IMR-90 (cell line): ENCODE data around the gene FAM163B. TPM values are rescaled to one million over a fixed set of nuclear protein-coding genes. Genes with fewer than 3 reads are reported as not detected.

ENCODE experiments used
- ATAC-seq: fragments of 200-7000 bp; cut with Tn5 transposase; 2 replicates; pipeline ENCODE4 v1.9.1; 2020; ENCODE audit warnings: low read depth, mild to moderate bottlenecking, moderate library complexity
- BruUV-seq: library from RNA; stranded (reverse); fragments of 400-500 nt; replicated peaks from 2 replicates; lab custom pipeline; 2021; lab: Mats Ljungman, UMichigan
- CTCF ChIA-PET: fragments of 300-600 bp; formaldehyde crosslinking; extraction: SDS; loops from one replicate; lab custom pipeline; 2021; ENCODE audit warnings: antibody characterized with exemption; lab: Yijun Ruan, JAX
- POLR2A ChIA-PET: fragments of 300-600 bp; sonication (Branson Sonifier 250); formaldehyde crosslinking; loops from one replicate; lab custom pipeline; 2022; ENCODE audit warnings: antibody characterized with exemption; ENCODE audit not compliant: unreplicated experiment; lab: Charles Lee
- DNase-seq: peaks from one replicate; pipeline ENCODE4 v3.0.0; 2013
- H2AFZ ChIP-seq: replicated peaks from 2 replicates; pipeline ENCODE3; 2013; ENCODE audit warnings: low read length, mild to moderate bottlenecking; ENCODE audit not compliant: poor library complexity
- H2AK5ac ChIP-seq: 2 replicates; pipeline ENCODE4 v1.6.1; 2013; ENCODE audit warnings: low read depth, low read length, inconsistent platforms
- H2AK9ac ChIP-seq: replicated peaks from 2 replicates; pipeline ENCODE3; 2013; ENCODE audit warnings: mild to moderate bottlenecking, low read depth, low read length, moderate library complexity; ENCODE audit not compliant: poor library complexity
- H2BK120ac ChIP-seq: 2 replicates; pipeline ENCODE4 v1.6.1; 2013; ENCODE audit warnings: low read depth, low read length, inconsistent platforms
- H2BK15ac ChIP-seq: 3 replicates; pipeline ENCODE4 v1.6.1; 2013; ENCODE audit warnings: low read depth, low read length, inconsistent platforms
- H2BK20ac ChIP-seq: 2 replicates; pipeline ENCODE4 v1.6.1; 2013; ENCODE audit warnings: low read depth, mild to moderate bottlenecking, inconsistent platforms, low read length, moderate library complexity
- H2BK5ac ChIP-seq: 2 replicates; pipeline ENCODE4 v1.6.1; 2013; ENCODE audit warnings: mild to moderate bottlenecking, low read depth, low read length, inconsistent platforms; ENCODE audit not compliant: poor library complexity, severe bottlenecking
- H3K14ac ChIP-seq: replicated peaks from 2 replicates; pipeline ENCODE4 v1.6.1; 2013; ENCODE audit warnings: low read depth, low read length, inconsistent platforms
- H3K18ac ChIP-seq: 2 replicates; pipeline ENCODE4 v1.6.1; 2013; ENCODE audit warnings: low read depth, low read length, control low read depth
- H3K23ac ChIP-seq: 2 replicates; pipeline ENCODE4 v1.6.1; 2013; ENCODE audit warnings: low read depth, low read length, inconsistent platforms
- H3K27ac ChIP-seq: 2 replicates; pipeline ENCODE4 v1.5.1; 2013; ENCODE audit warnings: mild to moderate bottlenecking, control low read depth, low read length; ENCODE audit not compliant: insufficient read depth
- H3K27me3 ChIP-seq: 2 replicates; pipeline ENCODE4 v1.6.1; 2013; ENCODE audit warnings: low read length; ENCODE audit not compliant: control insufficient read depth, insufficient read depth
- H3K36me3 ChIP-seq: 2 replicates; pipeline ENCODE4 v1.6.1; 2013; ENCODE audit warnings: low read length, mixed read lengths; ENCODE audit not compliant: control insufficient read depth, insufficient read depth
- H3K4ac ChIP-seq: 2 replicates; pipeline ENCODE4 v1.6.1; 2013; ENCODE audit warnings: low read depth, low read length, inconsistent platforms
- H3K4me1 ChIP-seq: 2 replicates; pipeline ENCODE4 v1.6.1; 2013; ENCODE audit warnings: low read length, mixed read lengths; ENCODE audit not compliant: control insufficient read depth, insufficient read depth
- H3K4me2 ChIP-seq: 2 replicates; pipeline ENCODE4 v1.6.1; 2013; ENCODE audit warnings: low read depth, mild to moderate bottlenecking, control low read depth, low read length, moderate library complexity
- H3K4me3 ChIP-seq: 2 replicates; pipeline ENCODE4 v1.5.1; 2013; ENCODE audit warnings: low read depth, mild to moderate bottlenecking, control low read depth, low read length, moderate library complexity; ENCODE audit not compliant: insufficient read depth
- H3K56ac ChIP-seq: 2 replicates; pipeline ENCODE4 v1.6.1; 2013; ENCODE audit warnings: low read length, inconsistent platforms; ENCODE audit not compliant: insufficient read depth; ENCODE audit errors: extremely low read depth
- H3K79me1 ChIP-seq, 2 experiments: 2 replicates each; pipeline ENCODE4 v1.6.1; 2013; ENCODE audit warnings: low read length in 2 of 2, inconsistent platforms in 1 of 2, low read depth in 1 of 2
- H3K9ac ChIP-seq: 2 replicates; pipeline ENCODE4 v1.6.1; 2013; ENCODE audit warnings: low read depth, low read length, control low read depth
- H3K9me1 ChIP-seq: 2 replicates; pipeline ENCODE4 v1.6.1; 2013; ENCODE audit warnings: low read length, inconsistent platforms; ENCODE audit not compliant: insufficient read depth
- H3K9me3 ChIP-seq: 2 replicates; pipeline ENCODE4 v1.6.1; 2013; ENCODE audit warnings: low read length; ENCODE audit not compliant: control insufficient read depth, insufficient read depth
- H4K20me1 ChIP-seq: 2 replicates; pipeline ENCODE4 v1.6.1; 2013; ENCODE audit warnings: low read length, inconsistent platforms; ENCODE audit not compliant: insufficient read depth
- H4K5ac ChIP-seq: 2 replicates; pipeline ENCODE4 v1.6.1; 2013; ENCODE audit warnings: mild to moderate bottlenecking, low read depth, low read length, control low read depth
- H4K8ac ChIP-seq, 2 experiments: 2 replicates each; pipeline ENCODE4 v1.6.1; 2013; ENCODE audit warnings: low read depth in 2 of 2, low read length in 2 of 2, control low read depth in 1 of 2, inconsistent platforms in 1 of 2
- H4K91ac ChIP-seq: 2 replicates; pipeline ENCODE4 v1.6.1; 2013; ENCODE audit warnings: low read depth, low read length, inconsistent platforms; ENCODE audit not compliant: insufficient read depth
- POLR2A ChIP-seq: IDR thresholded peaks from 2 replicates; pipeline ENCODE4 v1.6.1; 2012; ENCODE audit warnings: mild to moderate bottlenecking, low read depth, low read length
- WGBS, 2 experiments: methylation state at CpG; one replicate each; pipeline versions ENCODE4 v1.1.5 to v1.1.7; 2013; ENCODE audit warnings: missing lambda C conversion rate in 2 of 2; ENCODE audit not compliant: insufficient read length in 1 of 2; ENCODE audit errors: extremely low coverage in 2 of 2; 5-methylcytosine and 5-hydroxymethylcytosine counted together
- dilution Hi-C: fragments of 300-500 bp; cut with HindIII; formaldehyde crosslinking; loops from one replicate; pipeline ENCODE4 v1.14.3; 2018; ENCODE audit warnings: low sequenced_read_pairs; ENCODE audit not compliant: unreplicated experiment
- in situ Hi-C: fragments of 300-500 bp; cut with MboI; formaldehyde crosslinking; loops from 3 replicates; pipeline ENCODE4 v1.14.3; 2019; ENCODE audit warnings: low sequenced_read_pairs, inconsistent platforms, mixed read lengths
- intact Hi-C: fragments of 100-400 bp; cut with micrococcal nuclease; formaldehyde crosslinking; loops from 2 replicates; pipeline ENCODE4 v1.10.0; 2022
- polyA plus RNA-seq, 3 experiments: library from polyadenylated mRNA; depleted of rRNA; stranded (reverse); fragments of >200 nt; gene quantifications; 2 replicates each; pipeline ENCODE4 v1.2.3, GENCODE V29; 2012; ENCODE audit warnings: low replicate concordance in 1 of 3
- total RNA-seq: library from RNA; depleted of rRNA; stranded (reverse); fragments of >200 nt; gene quantifications from 2 replicates; pipeline ENCODE4 v1.2.3, GENCODE V29; 2012

Gene FAM163B
- total and polyA plus RNA-seq, 2 of the 4 experiments (the other 2 are of a cell fraction): not detected

- Histone ChIP-seq H3K18ac (no peak overlapping the region), H2BK15ac (no peak overlapping the region), H3K4me2 (no peak overlapping the region), H3K79me1 (no peaks in the 10 kb centered on the region), H2AFZ (no peak overlapping the region), H3K27ac (no peak overlapping the region), H3K4me1 (no peaks in the 10 kb centered on the region), H2BK120ac (no peak overlapping the region), H4K91ac (no peak overlapping the region), H2AK9ac (no peak overlapping the region), H3K9me3 (no peaks in the 10 kb centered on the region), H4K5ac (no peak overlapping the region), H3K4me3 (no peak overlapping the region), H3K36me3 (no peaks in the 10 kb centered on the region), H4K20me1 (no peaks in the 10 kb centered on the region), H4K8ac (no peak overlapping the region), H3K14ac (no peak overlapping the region), H2AK5ac (no peak overlapping the region), H3K27me3 (peaks cover 59% of the 10 kb centered on the region), H3K23ac (no peak overlapping the region), H2BK5ac (no peak overlapping the region), H3K56ac (no peak overlapping the region), H3K4ac (no peak overlapping the region), H3K9ac (no peak overlapping the region), H3K9me1 (no peaks in the 10 kb centered on the region), H2BK20ac (no peak overlapping the region)
- ChIA-PET CTCF (no interaction called here), POLR2A (no interaction called here)
- intact Hi-C loops (no loop called here), dilution Hi-C loops (no loop called here), in situ Hi-C loops (no loop called here)
- no peak for DNase-seq
- WGBS, 2 experiments: no CpG with 5 or more reads among the region's 8 CpGs
- no TSS peak for BruUV-seq
- TF ChIP-seq POLR2A: no peak
- ATAC-seq: no peak
Measured at GRCh38 chr9:133612816-133613215, 3.6 kb upstream of the FAM163B start.
